Natural killer cell (primary cell): ENCODE data around the gene TMEM19. TPM values are rescaled to one million over a fixed set of nuclear protein-coding genes. Genes with fewer than 3 reads are reported as not detected.

Experiments used
- ATAC-seq, 3 donors: fragments of 150-1000 bp in 2 of 3; fragments of 200-7000 bp in 1 of 3; cut with Tn5 transposase; 1 replicate in 1 of 3; 2 replicates in 2 of 3; pipeline ENCODE4 v1.10.0; 2021; ENCODE audit warnings: mild to moderate bottlenecking in 2 of 3, moderate library complexity in 2 of 3
- DNase-seq, 2 donors: peaks; one replicate each; pipeline versions ENCODE4 v3.0.0 to v3.0.0-alpha.2; 2013 to 2021; ENCODE audit warnings: mixed read lengths in 1 of 2
- H3K27ac ChIP-seq: one replicate; pipeline ENCODE4 v1.5.1; 2013; ENCODE audit warnings: mild to moderate bottlenecking, low read length
- H3K27me3 ChIP-seq: one replicate; pipeline ENCODE4 v1.6.1; 2013; ENCODE audit warnings: low read length; ENCODE audit not compliant: control insufficient read depth, insufficient read depth
- H3K36me3 ChIP-seq: one replicate; pipeline ENCODE4 v1.6.1; 2013; ENCODE audit warnings: low read length; ENCODE audit not compliant: control insufficient read depth, insufficient read depth
- H3K4me1 ChIP-seq: one replicate; pipeline ENCODE4 v1.6.1; 2013; ENCODE audit warnings: low read length; ENCODE audit not compliant: control insufficient read depth, insufficient read depth
- H3K4me3 ChIP-seq: one replicate; pipeline ENCODE4 v1.5.1; 2013; ENCODE audit warnings: low read length
- H3K9me3 ChIP-seq: one replicate; pipeline ENCODE4 v1.6.1; 2013; ENCODE audit warnings: low read length; ENCODE audit not compliant: control insufficient read depth, insufficient read depth
- H3K27ac Mint-ChIP-seq, 2 donors: one replicate each; pipeline ENCODE4 v1.8.0; 2022; ENCODE audit warnings: mild to moderate bottlenecking in 2 of 2, mixed read lengths in 2 of 2, moderate library complexity in 1 of 2
- H3K27me3 Mint-ChIP-seq, 2 donors: one replicate each; pipeline ENCODE4 v1.8.0; 2022; ENCODE audit warnings: low read depth in 2 of 2, mixed read lengths in 2 of 2
- H3K36me3 Mint-ChIP-seq: one replicate; pipeline ENCODE4 v1.8.0; 2022; ENCODE audit warnings: mixed read lengths
- H3K4me1 Mint-ChIP-seq, 2 donors: one replicate each; pipeline ENCODE4 v1.8.0; 2022; ENCODE audit warnings: mixed read lengths in 2 of 2
- H3K4me3 Mint-ChIP-seq: one replicate; pipeline ENCODE4 v1.8.0; 2022; ENCODE audit warnings: mild to moderate bottlenecking, moderate library complexity, mixed read lengths
- H3K9me3 Mint-ChIP-seq, 2 donors: one replicate each; pipeline ENCODE4 v1.8.0; 2022; ENCODE audit warnings: mixed read lengths in 2 of 2
- CTCF ChIP-seq: fragments of 200-600 bp; IDR thresholded peaks from one replicate; pipeline ENCODE4 v1.8.0; 2022; ENCODE audit warnings: antibody characterized with exemption
- WGBS: methylation state at CpG from one replicate; pipeline ENCODE4 v1.1.7; 2013; ENCODE audit warnings: missing lambda C conversion rate; ENCODE audit not compliant: insufficient coverage; 5-methylcytosine and 5-hydroxymethylcytosine counted together
- intact Hi-C: fragments of 100-400 bp; cut with micrococcal nuclease; formaldehyde crosslinking; loops from one replicate; pipeline ENCODE4 v1.14.2; 2022
- total RNA-seq, 4 donors: library from RNA; stranded (reverse); fragments of 120-200 nt in 1 of 4; gene quantifications; one replicate each; pipeline versions ENCODE4 v1.2.3 to v1.2.4, GENCODE V29; 2013 to 2022

Gene TMEM19
- total RNA-seq = 10 to 100 TPM; 13.8 to 24.6 (median 18.9) TPM
- 51.4 TPM for total RNA-seq (2013)

- Mint-ChIP-seq H3K4me3 (peak within 1 kb of the TSS; percentile 97), H3K27me3 (peaks cover 0 to 3% of the 10 kb centered on the region in 2 donors), H3K9me3 (no peaks in the 10 kb centered on the region), H3K4me1 (peaks cover 22 to 33% of the 10 kb centered on the region in 2 donors), H3K36me3 (no peaks in the 10 kb centered on the region), H3K27ac (peak within 1 kb of the TSS; percentile 94 to 96)
- ATAC-seq = peak; percentile 89 to 94 (median 91)
- under 1% methylated on average over 60 of the region's 63 CpGs for WGBS
- DNase-seq = peak; percentile 78 to 91
- H3K9me3 ChIP-seq = no peaks in the 10 kb centered on the region
- peak within 1 kb of the TSS; percentile 90 for H3K4me3 ChIP-seq
- intact Hi-C loops = loop anchor here (1.0 to 2.0 kb wide), 2 partner anchors 22 to 69 kb away; partner anchors contain the start of genes RAB21 and THAP2
- H3K27ac ChIP-seq = peak within 1 kb of the TSS; percentile 81
- TF ChIP-seq CTCF = no peak
- H3K4me1 ChIP-seq = peaks cover 17% of the 10 kb centered on the region
- no peaks in the 10 kb centered on the region for H3K27me3 ChIP-seq
- H3K36me3 ChIP-seq = peaks cover 2% of the 10 kb centered on the region
Measured at GRCh38 chr12:71685914-71686657, at the start of gene TMEM19. Gene TMEM19, plus strand, starts transcription at chr12:71686082. Its CDS starts 599 bp downstream, at chr12:71686681.

- peak; percentile 66 to 89 (median 76) for ATAC-seq
- H3K27me3 Mint-ChIP-seq = no peaks in the 10 kb centered on the region
- 20% methylated on average over 1 of the region's 3 CpGs for WGBS
- Histone ChIP-seq H3K27ac (no peak overlapping the region), H3K36me3 (peaks cover 87% of the 10 kb centered on the region), H3K27me3 (no peaks in the 10 kb centered on the region), H3K4me1 (no peaks in the 10 kb centered on the region), H3K4me3 (no peak overlapping the region), H3K9me3 (no peaks in the 10 kb centered on the region)
- TF ChIP-seq CTCF = peak; percentile 75
- H3K4me3 Mint-ChIP-seq = no peak overlapping the region
- H3K4me1 Mint-ChIP-seq = peaks cover 12 to 15% of the 10 kb centered on the region in 2 donors
- peaks cover 28% of the 10 kb centered on the region for H3K36me3 Mint-ChIP-seq
- peak overlapping the region; percentile 72 to 80 for H3K27ac Mint-ChIP-seq
- peak in 1 of 2 donors; percentile 80 for DNase-seq
- intact Hi-C loops = loop anchor here (2.0 kb wide), 1 partner anchor 110 kb away; no protein-coding TSS in a partner anchor
- no peaks in the 10 kb centered on the region for H3K9me3 Mint-ChIP-seq
Measured at GRCh38 chr12:71636704-71637115, 49.2 kb upstream of the TMEM19 start.

- intact Hi-C loops = no loop called here
- H3K27ac Mint-ChIP-seq = peak overlapping the region; percentile 41 to 68
- H3K9me3 ChIP-seq = no peaks in the 10 kb centered on the region
- no peaks in the 10 kb centered on the region for H3K27me3 Mint-ChIP-seq
- no peaks in the 10 kb centered on the region for H3K9me3 Mint-ChIP-seq
- ATAC-seq (no peak), DNase-seq (no peak)
- H3K4me1 Mint-ChIP-seq = peaks cover 13 to 15% of the 10 kb centered on the region in 2 donors
- no peak overlapping the region for H3K27ac ChIP-seq
- no peak for TF ChIP-seq CTCF
- H3K4me1 ChIP-seq = no peaks in the 10 kb centered on the region
- peaks cover 16% of the 10 kb centered on the region for H3K36me3 Mint-ChIP-seq
- H3K27me3 ChIP-seq = no peaks in the 10 kb centered on the region
- H3K4me3 ChIP-seq = no peak overlapping the region
- no peak overlapping the region for H3K4me3 Mint-ChIP-seq
- H3K36me3 ChIP-seq = peaks cover 86% of the 10 kb centered on the region
Measured at GRCh38 chr12:71638499-71638898, 47.4 kb upstream of the TMEM19 start.
